ENCODE data around the gene SPATA3. TPM values are rescaled to one million over a fixed set of nuclear protein-coding genes. Genes with fewer than 3 reads are reported as not detected.
"Not testable (repeated sequence)": the region's sequence is repeated elsewhere in the genome, so short reads cannot be mapped to it uniquely, and the experiment has no call there.

SPATA3 gene
- total RNA-seq, 4 donors from 2014 or later, result not detected

GRCh38 chr2:231016566-231017230, 20.8 kb downstream of the SPATA3 start:
- H3K27me3 ChIP-seq, result no peaks in the 10 kb centered on the region
- intact Hi-C loops (cut with DNase I; ENCODE audit: low total_unique reads) (no loop called here), in situ Hi-C loops (cut with MboI; ENCODE audit: low sequenced_read_pairs in 4 of 4) (no loop called here)
- no peaks in the 10 kb centered on the region for H3K4me1 ChIP-seq
- DNase-seq (no peak), ATAC-seq (no peak)
- H3K4me3 ChIP-seq, result no peak overlapping the region
- TF ChIP-seq POLR2A (IDR thresholded peaks at IDR 0.05) (no peak), CTCF (IDR thresholded peaks at IDR 0.05 in 4 of 5, conservative IDR thresholded peaks at IDR 0.05 in 1 of 5) (no peak)
- no peaks in the 10 kb centered on the region for H3K9me3 ChIP-seq
- no peak overlapping the region for H3K27ac ChIP-seq
- no peaks in the 10 kb centered on the region for H3K36me3 ChIP-seq

- H3K9me3 ChIP-seq, result no peaks in the 10 kb centered on the region
- H3K4me3 ChIP-seq, result no peak overlapping the region
- H3K36me3 ChIP-seq, result no peaks in the 10 kb centered on the region
- in situ Hi-C loops (cut with MboI; ENCODE audit: low sequenced_read_pairs in 4 of 4) (no loop called here), intact Hi-C loops (cut with DNase I; ENCODE audit: low total_unique reads) (no loop called here)
- no peak overlapping the region for H3K27ac ChIP-seq
- ATAC-seq (no peak), DNase-seq (no peak)
- no peak for TF ChIP-seq CTCF (IDR thresholded peaks at IDR 0.05 in 4 of 5, conservative IDR thresholded peaks at IDR 0.05 in 1 of 5)
- TF ChIP-seq POLR2A (IDR thresholded peaks at IDR 0.05), result no peak
- H3K27me3 ChIP-seq, result no peaks in the 10 kb centered on the region
- H3K4me1 ChIP-seq, result no peaks in the 10 kb centered on the region
These were observed 21.3 kb downstream of the SPATA3 start for GRCh38 chr2:231017231-231017598.

- DNase-seq (no peak), ATAC-seq (no peak)
- TF ChIP-seq CTCF (IDR thresholded peaks at IDR 0.05 in 4 of 5, conservative IDR thresholded peaks at IDR 0.05 in 1 of 5) (no peak), POLR2A (IDR thresholded peaks at IDR 0.05) (no peak)
- in situ Hi-C loops (cut with MboI; ENCODE audit: low sequenced_read_pairs in 4 of 4) (no loop called here), intact Hi-C loops (cut with DNase I; ENCODE audit: low total_unique reads) (no loop called here)
- Histone ChIP-seq H3K9me3 (no peaks in the 10 kb centered on the region), H3K4me3 (no peak overlapping the region), H3K4me1 (no peaks in the 10 kb centered on the region), H3K27ac (no peak overlapping the region), H3K27me3 (no peaks in the 10 kb centered on the region), H3K36me3 (no peaks in the 10 kb centered on the region)
These were observed 22.3 kb downstream of the SPATA3 start for GRCh38 chr2:231018184-231018583.

- H3K4me1 ChIP-seq; in situ Hi-C loops (cut with MboI; ENCODE audit: low sequenced_read_pairs in 4 of 4); ATAC-seq: not testable (repeated sequence)
These were observed 29.1 kb downstream of the SPATA3 start for GRCh38 chr2:231025059-231025458.

GRCh38 chr2:231028889-231029288, 33.0 kb downstream of the SPATA3 start:
- H3K9me3 ChIP-seq, result no peaks in the 10 kb centered on the region
- TF ChIP-seq CTCF (IDR thresholded peaks at IDR 0.05 in 4 of 5, conservative IDR thresholded peaks at IDR 0.05 in 1 of 5) (no peak), POLR2A (IDR thresholded peaks at IDR 0.05) (no peak)
- no peak overlapping the region for H3K27ac ChIP-seq
- H3K4me3 ChIP-seq, result no peak overlapping the region
- no peak for DNase-seq
- in situ Hi-C loops (cut with MboI; ENCODE audit: low sequenced_read_pairs in 4 of 4), result no loop called here
- no peaks in the 10 kb centered on the region for H3K4me1 ChIP-seq
- no peaks in the 10 kb centered on the region for H3K36me3 ChIP-seq
- intact Hi-C loops (cut with DNase I; ENCODE audit: low total_unique reads), result no loop called here
- ATAC-seq, result no peak
- H3K27me3 ChIP-seq, result peaks cover 0 to 4% (median 0%) of the 10 kb centered on the region in 3 donors

More at GRCh38 chr2:231025059-231025458, 29.1 kb downstream of the SPATA3 start:
- H3K27me3 ChIP-seq; H3K36me3 ChIP-seq; H3K4me3 ChIP-seq; DNase-seq; H3K9me3 ChIP-seq; H3K27ac ChIP-seq; intact Hi-C loops (cut with DNase I; ENCODE audit: low total_unique reads): not testable (repeated sequence)

Measured in gastrocnemius medialis (tissue), 4 donors.